HG02610 (cell line): ENCODE results near the gene ADD2.

Source experiments
- ATAC-seq: cut with Tn5 transposase; IDR thresholded peaks from one replicate; pipeline ENCODE4 v1.9.1; 2021; ENCODE audit warnings: mild to moderate bottlenecking, moderate library complexity; ENCODE audit not compliant: unreplicated experiment

The ADD2 gene

GRCh38 chr2:70705160-70705850 lies 62.7 kb downstream of the ADD2 start:
- ATAC-seq = no peak

- ATAC-seq = no peak
Observed at GRCh38 chr2:70703900-70704549, 64.0 kb downstream of the ADD2 start.

GRCh38 chr2:70702711-70703395 lies 65.1 kb downstream of the ADD2 start:
- ATAC-seq = no peak

- no peak for ATAC-seq
Observed at GRCh38 chr2:70698847-70699246, 69.2 kb downstream of the ADD2 start.

- ATAC-seq = no peak
Observed at GRCh38 chr2:70697603-70698383, 70.2 kb downstream of the ADD2 start.

GRCh38 chr2:70696142-70696541 lies 71.9 kb downstream of the ADD2 start:
- no peak for ATAC-seq

GRCh38 chr2:70692256-70692655 lies 75.7 kb downstream of the ADD2 start:
- no peak for ATAC-seq

- no peak for ATAC-seq
Observed at GRCh38 chr2:70691497-70692140, 76.4 kb downstream of the ADD2 start.

GRCh38 chr2:70690846-70691245 lies 77.2 kb downstream of the ADD2 start:
- no peak for ATAC-seq

GRCh38 chr2:70688427-70688826 lies 79.6 kb downstream of the ADD2 start:
- ATAC-seq = no peak

GRCh38 chr2:70687461-70687795 lies 80.6 kb downstream of the ADD2 start:
- no peak for ATAC-seq

GRCh38 chr2:70686577-70687460 lies 81.2 kb downstream of the ADD2 start:
- no peak for ATAC-seq

GRCh38 chr2:70685771-70686171 lies 82.2 kb downstream of the ADD2 start:
- no peak for ATAC-seq

- no peak for ATAC-seq
Observed at GRCh38 chr2:70684846-70685622, 83.0 kb downstream of the ADD2 start.

- ATAC-seq = no peak
Observed at GRCh38 chr2:70683455-70683854, 84.5 kb downstream of the ADD2 start.

GRCh38 chr2:70680735-70681134 lies 87.3 kb downstream of the ADD2 start:
- no peak for ATAC-seq

- ATAC-seq = no peak
Observed at GRCh38 chr2:70679259-70679658, 88.7 kb downstream of the ADD2 start.

GRCh38 chr2:70678576-70679143 lies 89.3 kb downstream of the ADD2 start:
- no peak for ATAC-seq
